Panc1 (cell line): ENCODE results near the gene MAPK4.

Source experiments
- CTCF ChIP-seq: fragments of 450-650 bp; IDR thresholded peaks from 2 replicates; pipeline ENCODE4 v1.5.1; 2017; ENCODE audit warnings: mild to moderate bottlenecking
- POLR2AphosphoS5 ChIP-seq: IDR thresholded peaks from 2 replicates; pipeline ENCODE4 v1.6.1; 2012; ENCODE audit warnings: mild to moderate bottlenecking, low read depth, low read length, moderate library complexity
- TF ChIP-seq, protein P1 (sequence below), 2 experiments: IDR thresholded peaks; 2 replicates each; pipeline ENCODE4 v1.6.1; 2011 to 2012; ENCODE audit warnings: low read depth in 2 of 2, control low read depth in 1 of 2, low read length in 1 of 2, mild to moderate bottlenecking in 1 of 2, moderate library complexity in 1 of 2; ENCODE audit not compliant: insufficient read depth in 1 of 2

GRCh38 chr18:50607378-50607926 is 47.6 kb downstream of the MAPK4 start:
- TF ChIP-seq CTCF, result no peak
- TF ChIP-seq, protein P1, sequence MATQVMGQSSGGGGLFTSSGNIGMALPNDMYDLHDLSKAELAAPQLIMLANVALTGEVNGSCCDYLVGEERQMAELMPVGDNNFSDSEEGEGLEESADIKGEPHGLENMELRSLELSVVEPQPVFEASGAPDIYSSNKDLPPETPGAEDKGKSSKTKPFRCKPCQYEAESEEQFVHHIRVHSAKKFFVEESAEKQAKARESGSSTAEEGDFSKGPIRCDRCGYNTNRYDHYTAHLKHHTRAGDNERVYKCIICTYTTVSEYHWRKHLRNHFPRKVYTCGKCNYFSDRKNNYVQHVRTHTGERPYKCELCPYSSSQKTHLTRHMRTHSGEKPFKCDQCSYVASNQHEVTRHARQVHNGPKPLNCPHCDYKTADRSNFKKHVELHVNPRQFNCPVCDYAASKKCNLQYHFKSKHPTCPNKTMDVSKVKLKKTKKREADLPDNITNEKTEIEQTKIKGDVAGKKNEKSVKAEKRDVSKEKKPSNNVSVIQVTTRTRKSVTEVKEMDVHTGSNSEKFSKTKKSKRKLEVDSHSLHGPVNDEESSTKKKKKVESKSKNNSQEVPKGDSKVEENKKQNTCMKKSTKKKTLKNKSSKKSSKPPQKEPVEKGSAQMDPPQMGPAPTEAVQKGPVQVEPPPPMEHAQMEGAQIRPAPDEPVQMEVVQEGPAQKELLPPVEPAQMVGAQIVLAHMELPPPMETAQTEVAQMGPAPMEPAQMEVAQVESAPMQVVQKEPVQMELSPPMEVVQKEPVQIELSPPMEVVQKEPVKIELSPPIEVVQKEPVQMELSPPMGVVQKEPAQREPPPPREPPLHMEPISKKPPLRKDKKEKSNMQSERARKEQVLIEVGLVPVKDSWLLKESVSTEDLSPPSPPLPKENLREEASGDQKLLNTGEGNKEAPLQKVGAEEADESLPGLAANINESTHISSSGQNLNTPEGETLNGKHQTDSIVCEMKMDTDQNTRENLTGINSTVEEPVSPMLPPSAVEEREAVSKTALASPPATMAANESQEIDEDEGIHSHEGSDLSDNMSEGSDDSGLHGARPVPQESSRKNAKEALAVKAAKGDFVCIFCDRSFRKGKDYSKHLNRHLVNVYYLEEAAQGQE (IDR thresholded peaks at IDR 0.05; ENCODE audit: insufficient read depth in 1 of 2, low read depth in 2 of 2, low read length in 1 of 2), result no peak
- no peak for TF ChIP-seq POLR2AphosphoS5
